Esophagus (tissue), 2 donors: ENCODE results near the gene GPHB5. TPM values are rescaled to one million over a fixed set of nuclear protein-coding genes. Genes with fewer than 3 reads are reported as not detected.

Experiments used
- H3K27ac ChIP-seq, 2 donors: one replicate each; pipeline ENCODE4 v1.5.1; 2013; ENCODE audit warnings: low read depth in 2 of 2, mild to moderate bottlenecking in 2 of 2, inconsistent platforms in 1 of 2, low read length in 1 of 2, moderate library complexity in 1 of 2
- H3K27me3 ChIP-seq, 2 donors: one replicate each; pipeline ENCODE4 v1.6.1; 2013; ENCODE audit warnings: low read length in 2 of 2, control low read depth in 1 of 2, mild to moderate bottlenecking in 1 of 2; ENCODE audit not compliant: insufficient read depth in 2 of 2, control insufficient read depth in 1 of 2
- H3K36me3 ChIP-seq, 2 donors: one replicate each; pipeline ENCODE4 v1.6.1; 2013; ENCODE audit warnings: low read length in 1 of 2; ENCODE audit not compliant: control insufficient read depth in 2 of 2, insufficient read depth in 2 of 2
- H3K4me1 ChIP-seq, 2 donors: one replicate each; pipeline ENCODE4 v1.6.1; 2013; ENCODE audit warnings: low read length in 1 of 2; ENCODE audit not compliant: control insufficient read depth in 2 of 2, insufficient read depth in 2 of 2
- H3K4me3 ChIP-seq, 2 donors: one replicate each; pipeline ENCODE4 v1.5.1; 2013; ENCODE audit warnings: low read length in 2 of 2, mild to moderate bottlenecking in 2 of 2, low read depth in 1 of 2, moderate library complexity in 1 of 2
- H3K9me3 ChIP-seq, 2 donors: one replicate each; pipeline ENCODE4 v1.6.1; 2013; ENCODE audit warnings: mild to moderate bottlenecking in 2 of 2, low read depth in 1 of 2, low read length in 1 of 2, moderate library complexity in 1 of 2; ENCODE audit not compliant: control insufficient read depth in 2 of 2, insufficient read depth in 1 of 2
- WGBS, 2 donors: extraction: QIAGEN DNeasy Blood & Tissue Kit; methylation state at CpG; one replicate each; pipeline ENCODE4 v1.1.7; 2013; 5-methylcytosine and 5-hydroxymethylcytosine counted together
- polyA plus RNA-seq, 2 donors: library from polyadenylated mRNA; stranded (reverse); fragments of 200-250 nt; gene quantifications; one replicate each; pipeline ENCODE4 v1.2.3, GENCODE V29; 2013
- donor health status: healthy with polysubstance abuse.
- donor health status: Bipolar disorder and iron deficiency.

Gene GPHB5
- not detected for polyA plus RNA-seq

DNA sequence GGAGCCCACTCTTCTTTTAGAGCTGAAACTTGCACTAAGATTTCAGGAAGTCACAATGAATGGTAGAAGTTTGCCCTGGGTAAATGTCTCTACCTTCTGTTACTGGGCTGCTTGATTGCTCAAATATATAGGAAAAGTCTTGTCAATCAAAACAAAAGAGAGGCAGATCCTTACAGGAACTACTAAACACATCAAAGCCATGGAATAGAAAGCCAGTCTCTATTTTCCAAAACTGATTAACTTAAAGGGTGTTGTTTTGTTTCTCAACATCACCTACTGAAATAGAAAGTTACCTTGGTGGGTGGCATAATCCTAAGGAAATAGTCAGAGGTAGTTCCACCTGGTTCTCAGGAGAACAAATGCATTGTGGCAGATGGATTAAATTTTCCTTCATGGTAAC, at the start of gene GPHB5:
TSS of gene GPHB5 (minus strand) at position 101 of the 400 bp plus-strand sequence. CDS start 1,086 bp downstream, outside the sequence.
- H3K36me3 ChIP-seq: no peaks in the 10 kb centered on the region
- peak within 1 kb of the TSS in 1 of 2 donors; percentile 15 for H3K4me3 ChIP-seq
- no peaks in the 10 kb centered on the region for H3K27me3 ChIP-seq
- no peak within 1 kb of the TSS for H3K27ac ChIP-seq
- H3K9me3 ChIP-seq: no peaks in the 10 kb centered on the region
- no peaks in the 10 kb centered on the region for H3K4me1 ChIP-seq

GRCh38 chr14:63367742-63368364, 49.1 kb upstream of the GPHB5 start:
- Histone ChIP-seq H3K27me3 (no peaks in the 10 kb centered on the region), H3K27ac (no peak overlapping the region), H3K36me3 (no peaks in the 10 kb centered on the region), H3K4me1 (no peaks in the 10 kb centered on the region), H3K9me3 (no peaks in the 10 kb centered on the region), H3K4me3 (no peak overlapping the region)

DNA sequence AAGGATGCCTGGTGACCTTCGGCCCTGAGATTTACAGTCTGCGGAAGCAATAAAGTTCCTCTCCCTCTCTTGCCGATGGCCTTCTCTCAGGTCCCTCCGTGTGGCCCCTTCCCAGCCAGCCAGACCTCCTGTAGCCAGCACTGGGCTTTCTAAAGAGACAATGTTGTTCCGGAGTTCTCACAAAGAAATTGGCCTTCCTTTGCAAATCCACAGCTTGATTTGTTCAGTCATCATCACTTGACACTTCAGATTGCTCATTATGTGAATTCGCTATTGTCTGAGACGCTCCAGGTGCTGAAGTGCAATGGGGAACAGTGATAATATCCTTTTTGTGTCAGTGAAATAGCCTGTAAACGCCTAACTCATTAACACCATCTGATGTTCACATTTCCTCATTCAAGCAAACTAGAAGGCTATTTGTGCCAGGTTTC, 43.7 kb upstream of the GPHB5 start:
- Histone ChIP-seq H3K4me3 (no peak overlapping the region), H3K4me1 (no peaks in the 10 kb centered on the region), H3K27ac (no peak overlapping the region), H3K27me3 (no peaks in the 10 kb centered on the region), H3K36me3 (no peaks in the 10 kb centered on the region), H3K9me3 (no peaks in the 10 kb centered on the region)
- 48 to 64% methylated on average over 8 of the region's 8 CpGs for WGBS, 2 donors

DNA sequence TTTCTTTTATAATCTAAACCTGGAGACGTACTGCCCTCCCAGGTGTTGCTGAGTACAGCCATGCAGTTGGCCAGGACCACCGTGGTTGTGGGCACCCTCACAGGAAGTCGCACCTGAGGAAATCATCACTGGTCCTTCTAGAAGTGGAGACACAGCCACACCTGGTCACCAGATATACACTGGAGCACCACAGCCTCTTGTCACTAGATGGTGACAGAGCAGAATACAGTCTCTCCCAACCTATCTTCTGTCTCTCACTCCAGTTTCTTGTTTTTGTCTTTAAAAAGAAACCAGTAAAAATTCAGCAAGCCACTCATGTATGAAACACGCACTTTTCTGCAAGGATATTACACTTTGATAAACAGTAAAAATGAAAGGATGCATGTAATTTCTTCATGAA, 43.1 kb upstream of the GPHB5 start:
- no peaks in the 10 kb centered on the region for H3K4me1 ChIP-seq
- 74 to 86% methylated on average over 4 of the region's 4 CpGs for WGBS, 2 donors
- H3K27ac ChIP-seq: no peak overlapping the region
- no peak overlapping the region for H3K4me3 ChIP-seq
- no peaks in the 10 kb centered on the region for H3K9me3 ChIP-seq
- no peaks in the 10 kb centered on the region for H3K27me3 ChIP-seq
- no peaks in the 10 kb centered on the region for H3K36me3 ChIP-seq

- Histone ChIP-seq H3K4me3 (no peak overlapping the region), H3K27me3 (no peaks in the 10 kb centered on the region), H3K36me3 (no peaks in the 10 kb centered on the region), H3K27ac (no peak overlapping the region), H3K9me3 (no peaks in the 10 kb centered on the region), H3K4me1 (no peaks in the 10 kb centered on the region)
- WGBS, 2 donors: 88% methylated on average over 7 of the region's 7 CpGs
Observed at GRCh38 chr14:63357841-63358240, 39.1 kb upstream of the GPHB5 start.

GRCh38 chr14:63345826-63346225, 27.1 kb upstream of the GPHB5 start:
- H3K27me3 ChIP-seq: no peaks in the 10 kb centered on the region
- WGBS, 2 donors: 55 to 59% methylated on average over 3 of the region's 3 CpGs
- no peaks in the 10 kb centered on the region for H3K36me3 ChIP-seq
- H3K4me3 ChIP-seq: no peak overlapping the region
- no peak overlapping the region for H3K27ac ChIP-seq
- no peaks in the 10 kb centered on the region for H3K9me3 ChIP-seq
- H3K4me1 ChIP-seq: no peaks in the 10 kb centered on the region

DNA sequence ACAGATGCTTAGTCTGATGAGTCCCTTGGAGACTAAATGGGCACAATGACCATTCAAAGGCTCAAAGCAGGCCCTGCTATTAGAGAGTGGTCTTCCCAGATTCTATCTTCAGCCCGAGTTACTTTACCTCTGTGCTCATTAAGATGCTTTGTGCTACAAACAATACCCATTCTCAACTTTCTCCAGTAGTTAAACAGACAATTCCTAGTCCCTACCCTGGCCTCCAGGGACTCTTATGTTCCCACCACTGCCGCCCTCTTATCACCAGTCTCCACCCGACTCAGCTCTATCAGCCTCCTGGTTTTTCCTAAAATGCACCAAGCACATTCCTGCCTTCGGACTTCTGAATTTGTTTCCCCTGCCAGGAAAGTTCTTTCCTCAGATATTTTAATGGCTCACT, 25.6 kb upstream of the GPHB5 start:
- H3K36me3 ChIP-seq: no peaks in the 10 kb centered on the region
- H3K27me3 ChIP-seq: no peaks in the 10 kb centered on the region
- no peaks in the 10 kb centered on the region for H3K4me1 ChIP-seq
- no peak overlapping the region for H3K27ac ChIP-seq
- H3K4me3 ChIP-seq: no peak overlapping the region
- 69 to 71% methylated on average over 4 of the region's 4 CpGs for WGBS, 2 donors
- H3K9me3 ChIP-seq: no peaks in the 10 kb centered on the region

DNA sequence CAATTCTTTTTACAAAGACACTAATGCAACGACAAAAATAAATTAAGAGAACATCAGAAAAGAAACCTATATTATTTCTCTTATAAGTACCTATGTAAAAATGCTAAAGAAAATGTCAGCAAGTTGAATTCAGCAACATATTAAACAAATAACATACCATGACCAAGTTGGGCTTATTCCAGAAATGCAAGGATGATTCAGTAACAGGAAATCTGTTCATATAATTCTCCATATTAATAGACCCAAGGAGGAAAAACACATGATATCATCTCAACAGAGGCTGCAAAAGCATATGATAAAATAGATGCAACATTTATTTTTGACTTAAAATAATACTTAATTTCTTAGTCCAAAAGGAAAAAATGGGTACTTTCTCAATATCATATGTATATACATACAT, 25.1 kb upstream of the GPHB5 start:
- H3K4me1 ChIP-seq: no peaks in the 10 kb centered on the region
- H3K36me3 ChIP-seq: no peaks in the 10 kb centered on the region
- no peaks in the 10 kb centered on the region for H3K27me3 ChIP-seq
- H3K4me3 ChIP-seq: no peak overlapping the region
- H3K27ac ChIP-seq: no peak overlapping the region
- WGBS, 2 donors: 79 to 81% methylated on average over 1 of the region's 1 CpG
- no peaks in the 10 kb centered on the region for H3K9me3 ChIP-seq

GRCh38 chr14:63342371-63342770, 23.6 kb upstream of the GPHB5 start:
- Histone ChIP-seq H3K27me3 (no peaks in the 10 kb centered on the region), H3K27ac (no peak overlapping the region)
- 57 to 65% methylated on average over 7 of the region's 7 CpGs for WGBS, 2 donors

More at GRCh38 chr14:63342371-63342770, 23.6 kb upstream of the GPHB5 start:
- no peaks in the 10 kb centered on the region for H3K9me3 ChIP-seq
- no peak overlapping the region for H3K4me3 ChIP-seq
- no peaks in the 10 kb centered on the region for H3K36me3 ChIP-seq
- H3K4me1 ChIP-seq: no peaks in the 10 kb centered on the region
